PC-3 (cell line): ENCODE results near the gene ZNF337.
"Not testable (repeated sequence)": the region's sequence is repeated elsewhere in the genome, so short reads cannot be mapped to it uniquely, and the experiment has no call there.

Experiments used
- EZH2phosphoT487 ChIP-seq: fragments of 300-600 bp; sonication (generic); IDR thresholded peaks from 2 replicates; pipeline ENCODE4 v1.6.1; 2018; ENCODE audit warnings: mild to moderate bottlenecking, antibody characterized with exemption, low read length, borderline replicate concordance
- TF ChIP-seq, protein P1 (sequence below): fragments of 300-600 bp; sonication (generic); conservative IDR thresholded peaks from 2 replicates; pipeline ENCODE4 v1.5.1; 2017; ENCODE audit warnings: antibody characterized with exemption, low read depth, mild to moderate bottlenecking, low read length

GRCh38 chr20:25652866-25653265, 43.8 kb downstream of the ZNF337 start:
- TF ChIP-seq, protein P1, sequence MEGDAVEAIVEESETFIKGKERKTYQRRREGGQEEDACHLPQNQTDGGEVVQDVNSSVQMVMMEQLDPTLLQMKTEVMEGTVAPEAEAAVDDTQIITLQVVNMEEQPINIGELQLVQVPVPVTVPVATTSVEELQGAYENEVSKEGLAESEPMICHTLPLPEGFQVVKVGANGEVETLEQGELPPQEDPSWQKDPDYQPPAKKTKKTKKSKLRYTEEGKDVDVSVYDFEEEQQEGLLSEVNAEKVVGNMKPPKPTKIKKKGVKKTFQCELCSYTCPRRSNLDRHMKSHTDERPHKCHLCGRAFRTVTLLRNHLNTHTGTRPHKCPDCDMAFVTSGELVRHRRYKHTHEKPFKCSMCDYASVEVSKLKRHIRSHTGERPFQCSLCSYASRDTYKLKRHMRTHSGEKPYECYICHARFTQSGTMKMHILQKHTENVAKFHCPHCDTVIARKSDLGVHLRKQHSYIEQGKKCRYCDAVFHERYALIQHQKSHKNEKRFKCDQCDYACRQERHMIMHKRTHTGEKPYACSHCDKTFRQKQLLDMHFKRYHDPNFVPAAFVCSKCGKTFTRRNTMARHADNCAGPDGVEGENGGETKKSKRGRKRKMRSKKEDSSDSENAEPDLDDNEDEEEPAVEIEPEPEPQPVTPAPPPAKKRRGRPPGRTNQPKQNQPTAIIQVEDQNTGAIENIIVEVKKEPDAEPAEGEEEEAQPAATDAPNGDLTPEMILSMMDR, result not testable (repeated sequence)
- not testable (repeated sequence) for TF ChIP-seq EZH2phosphoT487
